OCI-M2 (cell line): Measurements from ENCODE around the gene FOXC2.

Experiments used
- DNase-seq: peaks from one replicate; lab custom pipeline; 2025; ENCODE audit not compliant: unreplicated experiment; lab: John Stamatoyannopoulos, UW

Gene FOXC2

DNA sequence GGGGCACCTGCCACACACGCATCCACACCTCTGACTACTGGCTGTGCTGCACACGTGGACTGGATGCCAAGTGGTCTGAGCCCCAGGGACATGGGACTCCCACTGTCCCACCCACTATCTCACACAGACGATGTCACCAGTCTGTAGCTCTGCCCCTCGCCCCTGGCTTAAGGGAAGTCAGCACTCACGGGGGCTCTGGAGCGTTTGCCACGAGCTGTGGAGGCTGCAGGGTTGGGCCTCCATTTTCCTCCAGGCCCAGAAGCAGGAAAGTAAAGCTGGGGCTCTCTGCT, 34.2 kb upstream of the FOXC2 start:
- no peak for DNase-seq

DNA sequence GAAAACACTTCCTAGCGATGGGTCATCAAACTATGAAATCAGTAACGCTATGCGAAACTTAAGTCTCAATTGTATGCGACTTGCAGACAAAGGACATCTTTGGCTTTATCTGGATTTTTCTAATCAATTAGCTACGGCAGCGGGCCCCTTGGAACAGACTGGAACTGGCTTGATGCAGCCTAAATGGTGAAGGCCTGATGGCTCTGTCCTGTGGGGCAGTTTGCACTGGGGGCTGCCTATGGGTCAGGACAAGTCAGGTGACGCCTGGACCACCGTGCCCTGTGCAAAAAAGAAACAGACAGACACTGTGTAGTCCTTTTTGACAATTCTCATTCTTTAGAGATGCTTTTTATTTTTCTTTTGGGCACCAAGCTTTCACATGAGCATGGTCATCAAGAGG, 33.6 kb upstream of the FOXC2 start:
- DNase-seq, result no peak

DNA sequence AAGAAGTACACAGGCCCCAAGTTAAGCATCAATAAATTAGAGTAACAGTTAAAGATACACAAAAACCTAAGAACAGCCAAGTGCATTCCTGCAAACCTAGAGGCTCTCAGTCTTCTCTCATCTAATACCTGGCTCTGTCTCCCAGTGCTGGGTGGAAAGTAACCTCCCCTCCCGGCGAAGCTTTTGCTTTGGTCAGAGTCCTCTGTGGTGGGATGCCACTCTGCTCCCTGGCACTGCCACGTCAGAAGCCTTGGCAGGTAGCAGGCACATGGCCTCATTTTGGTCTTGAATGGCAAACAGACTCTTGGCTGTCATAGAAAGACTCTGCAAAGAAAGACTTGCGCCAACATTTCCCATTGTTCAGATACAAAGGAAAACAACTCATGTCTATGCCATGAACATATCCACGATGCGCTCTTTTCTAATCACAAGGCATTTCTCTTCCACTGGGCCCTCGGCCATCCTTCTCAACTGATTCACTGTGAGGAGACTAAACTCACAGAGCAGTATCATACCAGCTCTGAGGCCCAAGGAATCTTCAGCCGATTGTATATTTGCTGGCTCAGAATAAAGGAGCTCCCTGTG, 32.8 kb upstream of the FOXC2 start:
- no peak for DNase-seq

DNA sequence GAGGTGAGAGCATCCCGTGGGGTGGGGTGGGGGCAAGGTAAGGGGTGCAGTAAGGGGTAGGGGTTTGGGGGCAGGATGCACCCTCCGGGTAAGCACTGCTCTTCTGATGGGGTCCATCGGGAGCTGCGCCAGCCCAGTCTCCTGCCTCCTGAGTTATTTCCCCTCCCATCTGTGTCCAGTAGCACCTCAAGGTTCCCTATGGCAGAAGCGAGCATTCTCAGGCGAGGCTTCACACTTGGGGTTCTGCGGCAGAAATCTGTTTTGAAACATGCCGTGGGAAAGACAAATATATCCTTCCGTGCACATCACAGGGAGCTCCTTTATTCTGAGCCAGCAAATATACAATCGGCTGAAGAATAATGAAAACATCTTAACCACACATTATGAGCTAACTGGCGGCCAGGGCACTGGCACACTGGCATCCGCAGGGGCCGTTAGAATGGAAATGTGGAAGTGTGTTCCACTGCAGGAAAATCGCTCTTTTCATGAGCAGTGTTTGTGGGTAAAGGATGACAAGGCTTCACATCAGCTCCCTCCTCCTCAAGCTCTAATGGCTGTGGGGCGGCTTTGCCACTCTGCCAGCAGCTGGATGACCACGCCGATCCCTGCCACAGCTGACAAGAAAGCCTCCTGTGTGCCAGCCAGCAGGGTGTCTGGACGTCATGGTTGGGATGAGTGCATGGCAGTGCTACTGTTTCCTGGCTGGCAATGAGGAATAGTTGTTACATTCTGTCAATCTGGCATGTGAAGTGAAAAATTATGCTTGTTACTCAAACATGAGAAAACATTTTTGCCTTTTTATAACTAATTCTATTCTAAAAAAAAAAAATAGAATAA, 31.6 kb upstream of the FOXC2 start:
- DNase-seq, result no peak

DNA sequence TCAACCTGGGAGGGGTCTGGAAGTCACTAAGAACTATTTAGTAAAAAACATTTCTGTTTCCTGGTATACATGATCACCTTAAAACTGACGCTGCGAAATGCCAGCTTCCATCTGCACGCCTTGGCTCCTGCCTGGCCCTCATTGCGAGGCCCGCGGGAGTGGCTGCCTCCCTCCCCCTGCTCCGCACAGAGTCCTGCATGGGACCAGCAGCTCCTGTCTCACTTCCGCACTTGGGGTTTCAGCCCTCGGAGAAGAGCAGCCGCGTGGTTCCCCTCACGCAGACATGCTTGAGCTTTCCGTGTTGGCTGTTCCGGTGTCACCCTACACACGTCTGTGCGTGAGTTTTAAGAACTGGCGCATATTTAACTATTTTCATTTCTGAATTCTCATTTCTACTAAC, 30.0 kb upstream of the FOXC2 start:
- DNase-seq, result no peak

DNA sequence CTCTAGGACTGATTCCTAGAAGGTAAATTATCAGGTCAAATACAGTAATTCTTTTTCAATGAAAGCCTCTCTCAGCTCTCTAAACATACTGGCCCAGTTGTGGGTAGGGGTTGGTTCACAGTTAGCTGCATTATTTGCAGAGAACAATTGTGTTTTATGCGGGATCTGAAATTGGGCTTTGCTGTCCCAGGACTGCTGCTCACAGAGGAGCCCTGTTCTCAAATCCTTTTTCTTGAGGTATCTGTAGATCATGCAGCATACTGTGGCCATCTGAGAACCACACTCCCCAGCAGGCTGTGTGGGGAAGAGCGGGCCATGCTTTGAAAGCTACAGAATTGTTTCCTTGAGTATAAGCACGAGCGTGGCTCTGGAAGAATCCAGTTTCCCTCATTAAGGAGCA, 29.1 kb upstream of the FOXC2 start:
- no peak for DNase-seq

DNA sequence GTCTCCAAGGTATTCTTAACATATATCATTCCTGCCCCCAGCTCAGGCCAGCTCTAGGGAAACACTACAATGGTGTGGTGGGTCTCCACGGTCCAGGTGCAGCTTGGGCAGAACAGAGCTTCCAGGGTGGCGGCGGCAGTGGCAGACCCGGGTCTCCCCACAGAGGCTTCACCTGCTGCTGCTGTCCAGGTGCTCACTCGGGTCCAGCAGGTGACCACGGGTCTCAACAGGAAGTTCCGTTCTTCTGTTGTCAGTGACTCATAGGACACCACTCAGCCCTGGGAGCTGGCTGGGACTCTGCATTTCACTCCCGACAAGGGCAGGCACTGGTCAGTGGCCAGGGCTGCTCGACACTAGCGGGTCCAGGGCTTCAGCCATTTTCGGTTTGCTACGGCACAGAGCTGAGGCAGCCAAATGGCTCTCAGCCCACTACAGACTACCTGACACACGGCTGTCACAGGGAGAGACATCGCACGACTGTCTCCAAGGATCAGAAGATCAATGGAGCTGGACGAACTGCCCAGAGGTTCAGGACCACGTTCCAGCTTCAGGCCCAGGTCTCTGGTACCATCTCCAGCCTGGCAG, 28.3 kb upstream of the FOXC2 start:
- no peak for DNase-seq

DNA sequence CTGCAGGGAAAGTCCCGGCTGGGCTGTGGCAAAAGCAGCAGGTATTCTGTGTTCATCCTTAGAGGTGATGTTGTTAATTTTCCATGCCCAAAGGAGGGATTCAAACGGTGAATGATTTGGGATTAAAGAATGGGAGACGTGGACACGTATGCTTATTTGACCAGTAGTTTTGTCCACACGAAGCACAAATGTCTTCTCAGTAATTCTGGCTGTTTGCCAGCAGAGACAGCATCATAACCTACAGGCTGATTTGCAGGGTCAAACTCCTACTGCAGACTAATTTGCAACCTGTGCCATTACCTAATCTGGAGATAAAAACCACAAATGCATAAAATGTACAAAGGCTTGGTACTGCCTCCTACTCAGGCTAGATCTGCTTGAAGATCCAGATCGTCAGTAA, 25.7 kb upstream of the FOXC2 start:
- no peak for DNase-seq

DNA sequence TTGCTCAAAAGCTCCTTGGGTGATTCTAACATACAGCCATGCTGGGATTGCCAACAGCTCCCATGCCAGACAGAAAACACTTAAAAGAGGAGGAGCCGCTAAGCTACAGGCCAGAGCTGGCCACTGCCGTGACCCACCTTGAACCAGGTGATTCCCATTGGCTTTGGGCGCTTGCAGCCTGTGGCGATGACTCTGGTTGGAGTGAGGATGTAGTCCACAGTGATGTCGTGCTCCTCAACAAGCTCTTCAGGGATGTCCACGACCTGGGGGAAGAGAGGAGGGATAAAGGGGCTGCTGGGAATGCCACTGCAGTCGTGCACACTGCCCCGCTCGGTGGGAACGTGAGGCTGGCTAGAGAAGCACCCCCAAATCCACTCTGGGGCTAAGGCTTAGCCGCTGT, 25.1 kb upstream of the FOXC2 start:
- DNase-seq, result no peak

DNA sequence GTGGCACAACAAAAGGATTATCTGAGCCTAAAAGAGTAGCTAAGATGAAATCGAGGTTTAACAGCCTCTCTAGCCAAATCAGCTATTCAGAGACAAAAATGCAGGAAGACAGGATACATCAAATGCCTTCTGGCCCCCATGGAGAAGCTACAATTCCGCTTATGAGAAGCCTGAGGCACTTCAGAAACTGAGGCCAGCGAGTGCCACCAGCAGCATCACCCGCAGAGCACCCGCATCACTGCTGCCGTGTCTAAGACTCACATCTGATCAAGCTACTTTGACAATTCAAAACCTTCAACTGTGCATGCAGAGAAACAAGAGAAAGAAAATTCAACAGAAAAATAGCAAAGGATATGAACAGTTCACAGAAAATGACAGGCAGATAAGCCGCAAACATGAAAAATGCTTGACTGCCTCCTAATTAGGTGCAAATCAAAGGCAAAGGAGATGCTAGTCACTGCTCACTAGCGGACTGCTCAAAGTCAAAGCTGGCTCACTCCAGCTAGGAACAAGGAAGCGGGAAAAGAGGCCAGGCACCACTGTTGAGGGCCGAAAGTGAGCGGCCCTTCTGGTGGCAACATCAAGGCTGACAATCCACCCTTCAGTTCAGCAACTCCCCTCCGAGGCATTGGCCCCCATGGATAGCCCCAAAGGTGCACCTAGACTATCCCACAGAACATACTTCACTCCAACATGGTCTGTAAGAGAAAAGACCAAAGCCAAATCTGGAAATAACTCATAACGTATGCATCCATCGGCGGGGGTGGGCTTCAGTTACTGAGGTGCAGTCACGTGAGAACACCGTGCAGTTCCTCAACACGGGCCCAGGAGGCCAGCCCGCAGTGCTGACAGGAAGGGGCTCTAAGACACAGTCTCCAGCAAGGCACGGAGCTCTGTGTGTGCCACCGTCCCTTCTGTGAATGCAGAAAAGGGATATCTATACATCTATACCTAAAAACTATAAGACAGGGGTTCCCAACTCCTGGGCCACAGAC, 23.6 kb upstream of the FOXC2 start:
- no peak for DNase-seq

DNA sequence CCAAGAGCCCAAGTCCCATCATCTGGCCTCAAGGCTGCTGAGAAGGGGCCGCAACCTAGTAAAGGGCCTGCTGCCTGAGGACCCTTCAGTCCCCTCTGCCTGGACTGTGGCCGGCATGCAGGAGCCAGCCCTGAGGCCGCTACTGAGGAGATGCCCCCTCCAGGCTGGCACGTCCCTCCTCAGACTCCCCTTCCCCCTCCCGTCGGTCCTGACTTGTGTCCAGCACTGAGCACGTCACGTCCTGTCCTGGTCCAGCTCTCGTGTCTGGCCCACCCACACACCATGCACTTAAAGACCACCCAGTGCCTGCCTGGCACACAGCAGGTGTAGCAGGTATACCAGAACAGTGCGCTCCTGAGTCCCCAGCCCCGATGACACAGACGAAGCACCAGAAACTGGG, 21.1 kb upstream of the FOXC2 start:
- DNase-seq, result no peak

DNA sequence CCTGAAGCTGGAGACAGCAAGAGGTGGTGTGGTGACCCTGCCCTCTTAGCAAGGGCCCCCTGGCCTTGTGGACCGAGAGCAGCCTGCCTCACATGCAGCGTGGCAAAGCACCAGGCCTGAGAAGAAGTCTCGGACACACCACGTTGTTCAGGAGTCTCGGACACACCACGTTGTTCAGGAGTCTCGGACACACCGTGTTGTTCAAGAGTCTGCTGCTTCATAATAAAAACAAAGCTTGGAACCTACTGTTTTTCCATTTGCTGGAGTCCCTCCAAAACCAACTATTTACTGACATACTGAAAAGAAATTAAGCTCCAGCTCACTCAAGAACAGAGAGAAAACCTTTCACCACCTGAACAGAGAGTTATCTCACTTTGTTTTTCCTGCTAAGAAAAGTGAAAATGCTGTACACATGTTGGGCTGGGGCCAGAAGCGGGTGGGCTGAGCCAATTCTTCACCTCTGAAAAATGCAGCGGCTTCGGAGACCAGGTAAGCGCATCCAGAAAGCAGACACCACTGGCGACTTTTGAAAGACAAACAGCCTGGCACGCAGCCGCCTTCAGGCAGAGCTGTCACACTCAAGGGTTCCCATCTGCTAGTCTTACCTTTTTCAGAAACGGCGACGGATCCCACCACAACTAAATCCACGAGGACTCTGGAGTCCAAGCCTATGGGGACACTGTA, 20.5 kb upstream of the FOXC2 start:
- DNase-seq, result no peak

DNA sequence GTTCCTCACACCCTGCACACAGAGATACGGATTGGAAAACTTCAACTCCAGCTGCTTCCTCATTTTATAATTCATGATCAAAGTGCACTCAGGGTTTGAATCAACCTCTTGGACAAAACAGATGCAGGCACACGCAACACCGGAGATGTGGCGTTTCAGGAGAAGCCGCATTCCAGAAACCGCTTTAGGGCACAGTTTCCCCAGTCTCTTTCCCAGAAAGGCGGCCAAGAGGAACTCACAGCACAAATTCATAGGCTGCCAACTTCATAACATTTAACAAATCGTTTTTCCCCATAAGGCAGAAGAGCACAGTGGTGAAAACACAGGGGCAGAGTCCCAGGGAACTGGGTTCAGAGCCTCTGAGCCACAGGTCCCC, 20.0 kb upstream of the FOXC2 start:
- DNase-seq, result no peak

DNA sequence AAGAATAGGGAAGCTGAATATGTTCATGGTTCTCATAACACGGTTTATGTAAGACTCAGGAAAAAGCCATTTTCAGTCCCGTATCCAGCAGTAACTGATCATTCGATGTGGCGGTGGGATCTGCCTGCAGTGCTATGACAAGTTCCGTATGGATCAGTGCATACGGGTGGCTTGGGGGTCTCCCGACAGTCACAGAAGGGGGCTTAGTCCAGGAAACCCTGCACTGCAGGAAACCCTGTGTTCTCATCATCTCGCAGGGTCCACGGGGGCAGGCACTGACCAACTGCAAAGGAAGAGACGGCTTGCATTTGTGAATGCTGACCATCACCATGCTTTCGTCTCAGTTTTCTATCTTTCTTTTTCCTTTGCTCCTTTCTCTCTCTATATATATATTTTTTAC, 19.3 kb upstream of the FOXC2 start:
- DNase-seq, result no peak

DNA sequence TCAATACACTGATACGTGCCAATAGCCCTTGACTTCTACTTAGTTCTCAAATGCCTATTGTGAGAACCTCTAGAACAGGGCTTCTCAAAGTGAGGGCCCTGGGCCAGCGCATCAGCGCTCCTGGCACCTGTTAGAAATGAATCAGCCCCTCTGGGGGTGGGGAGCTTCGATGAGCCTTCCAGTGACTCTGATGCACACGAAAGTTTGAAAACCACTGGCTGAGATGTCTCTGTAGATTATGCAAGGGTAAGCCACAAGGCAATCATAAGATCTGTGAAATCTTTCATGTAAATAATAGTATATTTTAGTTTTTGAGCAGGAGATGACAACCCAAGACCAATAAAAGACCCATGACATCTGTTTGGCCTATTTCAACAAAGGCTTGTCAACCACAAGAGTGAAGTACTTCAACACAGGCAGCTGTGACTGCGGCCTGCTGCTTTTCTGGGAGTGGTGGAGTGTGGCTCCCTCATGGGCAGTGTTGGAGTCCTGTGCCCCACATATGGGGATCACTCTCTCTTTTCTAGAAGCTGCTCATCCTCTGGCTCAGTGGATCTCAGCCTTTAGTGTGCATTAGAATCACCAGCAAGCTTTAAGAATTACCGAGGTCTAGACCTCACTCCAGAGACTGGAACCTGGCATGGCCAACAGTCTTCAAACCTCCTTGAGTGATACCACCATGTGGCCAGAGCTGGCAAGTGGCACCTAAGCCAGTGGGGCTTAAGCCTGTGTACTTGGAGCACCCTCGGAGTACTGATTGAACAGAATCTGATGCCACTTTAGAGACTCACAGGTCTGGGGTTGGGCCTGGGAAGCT, 17.3 kb upstream of the FOXC2 start:
- no peak for DNase-seq

DNA sequence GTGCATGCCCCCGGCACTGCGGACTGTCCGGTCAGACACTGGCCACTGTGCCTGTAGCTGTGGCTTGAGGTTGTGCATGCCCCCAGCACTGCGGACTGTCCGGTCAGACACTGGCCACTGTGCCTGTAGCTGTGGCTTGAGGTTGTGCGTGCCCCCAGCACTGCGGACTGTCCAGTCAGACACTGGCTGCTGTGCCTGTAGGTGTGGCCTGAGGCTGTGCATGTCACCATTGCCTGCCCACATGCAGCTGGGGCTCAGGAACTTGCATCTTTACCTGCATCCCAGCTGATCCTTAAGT, 16.8 kb upstream of the FOXC2 start:
- DNase-seq, result no peak

DNA sequence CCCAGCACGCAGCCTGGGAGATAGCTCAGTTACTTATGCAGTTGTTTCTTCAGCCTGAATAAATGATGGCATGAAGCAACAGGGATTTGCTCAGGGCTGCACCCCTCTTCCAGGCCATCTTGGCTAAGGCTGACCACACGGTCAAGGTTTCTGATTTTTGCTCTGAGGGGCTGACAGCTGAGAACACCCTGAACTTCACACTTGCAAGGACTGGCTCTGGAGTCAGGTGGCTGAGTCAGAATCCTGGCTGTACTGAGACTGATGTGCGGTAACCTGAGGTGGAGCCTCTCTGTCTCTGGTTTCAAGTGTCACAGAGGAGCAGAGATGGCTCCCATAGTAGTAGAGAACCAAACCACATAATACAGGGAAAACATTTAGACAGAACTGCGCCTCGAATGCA, 16.3 kb upstream of the FOXC2 start:
- no peak for DNase-seq

DNA sequence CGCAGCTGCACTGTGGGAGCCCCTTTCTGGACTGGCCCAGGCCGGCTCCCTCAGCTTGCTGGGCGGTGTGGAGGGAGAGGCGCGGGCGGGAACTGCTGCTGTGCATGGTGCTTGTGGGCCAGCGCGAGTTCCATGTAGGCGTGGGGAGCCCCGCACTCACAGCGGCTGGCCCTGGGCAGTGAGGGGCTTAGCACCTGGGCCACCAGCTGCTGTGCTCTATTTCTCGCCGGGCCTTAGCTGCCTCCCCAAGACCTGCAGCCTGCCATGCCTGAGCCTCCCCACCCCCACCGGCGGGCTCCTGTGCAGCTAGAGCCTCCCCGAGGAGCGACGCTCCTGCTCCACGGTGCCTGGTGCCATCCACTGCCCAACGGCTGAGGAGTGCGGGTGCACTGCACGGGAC, 13.3 kb upstream of the FOXC2 start:
- no peak for DNase-seq

DNA sequence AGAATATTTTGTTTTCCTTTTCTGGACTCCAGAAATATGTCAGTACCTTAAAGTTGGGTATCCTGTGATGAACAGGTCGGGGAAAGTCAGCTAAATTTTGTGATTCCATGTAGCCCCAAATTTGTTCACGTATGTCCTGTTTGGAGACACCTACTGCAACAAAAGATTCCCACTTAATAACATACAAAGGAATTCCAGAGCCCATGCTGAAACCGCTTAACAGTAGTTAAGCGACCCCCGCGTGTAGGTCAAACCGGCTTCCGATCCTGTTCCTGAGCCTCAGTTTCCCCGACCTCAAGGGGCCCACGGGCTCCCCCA, 12.1 kb upstream of the FOXC2 start:
- DNase-seq, result no peak

DNA sequence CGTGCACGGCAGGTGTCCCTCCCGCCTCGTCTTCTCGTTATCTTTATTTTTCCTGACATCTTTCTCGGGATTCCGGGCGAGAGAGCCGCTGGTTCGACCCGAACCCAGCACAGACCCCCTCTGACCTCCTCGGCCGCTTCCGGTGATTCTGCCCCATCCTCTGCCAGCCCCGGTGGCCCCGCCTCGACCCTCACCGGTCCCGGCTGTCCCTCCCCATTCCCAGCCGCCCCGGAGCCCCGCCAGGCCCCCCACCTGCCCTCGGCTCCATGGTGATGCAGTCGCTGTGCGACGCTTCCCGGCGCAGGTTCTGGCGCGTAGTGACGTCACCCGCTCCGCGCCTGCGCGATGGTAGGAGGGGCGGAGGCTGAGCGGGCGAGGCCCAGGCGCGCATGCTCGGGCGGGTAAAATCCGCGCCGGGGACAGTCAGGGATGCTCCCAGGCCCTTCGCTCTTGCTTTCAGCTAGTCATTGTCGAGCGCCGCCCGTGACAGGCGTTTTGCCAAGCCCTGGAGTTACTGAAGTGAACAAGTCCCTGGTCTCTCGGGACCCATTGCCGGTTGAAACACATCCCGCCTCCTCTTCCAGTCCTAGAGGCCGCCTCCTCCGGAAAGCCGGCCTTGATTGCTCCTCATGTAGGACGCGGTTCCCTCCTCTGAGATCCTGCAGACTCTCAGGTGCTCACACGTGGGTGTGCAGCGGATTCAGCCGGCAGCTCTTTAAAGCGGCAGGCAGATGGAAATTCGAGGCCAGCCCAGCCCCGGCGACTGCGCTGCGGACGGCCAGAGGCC, 11.5 kb upstream of the FOXC2 start, which contains the start of gene MTHFSD:
TSS of gene MTHFSD (minus strand) at position 319 of the 787 bp plus-strand sequence. CDS start at position 268, 51 bp downstream.
- DNase-seq, result peak; percentile 12
